ENCODE results near the gene RAI1.

Gene RAI1

DNA sequence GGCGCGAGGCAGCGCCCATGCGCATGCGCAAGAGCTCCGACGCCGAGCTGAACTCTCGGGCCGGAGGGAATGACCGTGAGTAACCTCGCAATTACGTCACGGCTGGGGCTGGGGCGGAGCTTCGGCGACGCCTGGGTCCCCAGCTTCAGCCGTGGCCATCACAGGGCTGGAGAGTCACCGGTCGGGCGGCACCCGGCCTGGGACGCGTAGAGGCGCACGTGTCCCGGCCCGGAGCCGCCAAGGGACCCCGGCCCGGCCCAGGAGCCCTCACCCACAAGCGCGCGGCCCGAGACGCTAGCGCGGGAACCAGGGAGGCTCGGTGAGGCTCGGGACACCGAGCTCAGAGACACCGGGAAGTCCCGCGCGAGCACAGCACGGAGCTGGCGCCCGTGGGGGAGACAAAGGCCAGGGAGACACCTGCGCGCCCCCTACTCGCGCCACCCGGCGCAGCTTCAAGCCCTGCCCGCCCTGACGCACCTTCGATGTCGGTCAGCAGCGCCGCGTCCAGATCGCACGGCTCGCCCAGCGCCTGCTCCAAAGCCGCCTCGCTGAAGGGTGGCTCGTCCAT lies 155.1 kb downstream of the RAI1 start:
- H3K4me3 ChIP-seq (ENCODE audit: insufficient read depth in 1 of 2, low read depth in 1 of 2, low read length in 2 of 2) = peak overlapping the region; percentile 84 to 86
- peak overlapping the region; percentile 79 for H3K4me2 ChIP-seq (ENCODE audit: low read length, poor library complexity, severe bottlenecking)
- peaks cover 43% of the 10 kb centered on the region for H3K4me1 ChIP-seq (ENCODE audit: control insufficient read depth, insufficient read depth, low read depth, low read length)
- H2BK120ac ChIP-seq (ENCODE audit: low read depth, low read length) = peak overlapping the region; percentile 89
- peak overlapping the region; percentile 33 to 69 for H2BK12ac ChIP-seq (ENCODE audit: low read length in 2 of 2)
- H3K36me3 ChIP-seq (ENCODE audit: control insufficient read depth in 1 of 2, insufficient read depth in 2 of 2, low read depth in 1 of 2, low read length in 2 of 2) = peaks cover 4 to 6% of the 10 kb centered on the region in 2 experiments
- H3K23ac ChIP-seq (ENCODE audit: low read length in 2 of 2) = peak overlapping the region in 1 of 2 experiments; percentile 42
- no peaks in the 10 kb centered on the region for H3K9me3 ChIP-seq (ENCODE audit: control insufficient read depth, low read length)
- no peak overlapping the region for H2AFZ ChIP-seq (ENCODE audit: low read depth, low read length)
- peak overlapping the region; percentile 98 for H4K8ac ChIP-seq (ENCODE audit: low read length)
- H2BK15ac ChIP-seq (ENCODE audit: low read depth, poor library complexity, severe bottlenecking) = peak overlapping the region; percentile 99
- peaks cover 15% of the 10 kb centered on the region for H3K79me1 ChIP-seq (replicated peaks; ENCODE audit: low read length, poor library complexity, severe bottlenecking)
- H3K14ac ChIP-seq (ENCODE audit: low read length in 2 of 2) = peak overlapping the region; percentile 88 to 97
- peak; percentile 95 for DNase-seq
- peak overlapping the region; percentile 98 for H3K18ac ChIP-seq (ENCODE audit: low read depth in 1 of 2, low read length in 2 of 2)
- peak overlapping the region; percentile 80 for H2BK5ac ChIP-seq (ENCODE audit: low read depth, low read length, poor library complexity, severe bottlenecking)
- peak overlapping the region; percentile 86 to 99 for H3K4ac ChIP-seq (ENCODE audit: low read depth in 1 of 2, low read length in 2 of 2)
- H2AK5ac ChIP-seq (ENCODE audit: low read length, severe bottlenecking) = no peak overlapping the region
- H3K27me3 ChIP-seq (ENCODE audit: control insufficient read depth in 1 of 2, insufficient read depth in 1 of 2, low read length in 2 of 2) = no peaks in the 10 kb centered on the region
- no peak overlapping the region for H3K27ac ChIP-seq (ENCODE audit: low read length, poor library complexity, severe bottlenecking)
- H3K9ac ChIP-seq (ENCODE audit: low read length) = peak overlapping the region; percentile 97
- under 1% methylated on average over 58 of the region's 69 CpGs for WGBS
- H4K91ac ChIP-seq (ENCODE audit: low read length) = peak overlapping the region; percentile 98

- peak within 1 kb of the TSS; percentile 97 for H3K9ac ChIP-seq (ENCODE audit: low read length)
- H3K9me3 ChIP-seq (ENCODE audit: control insufficient read depth, low read length) = no peaks in the 10 kb centered on the region
- H2AFZ ChIP-seq (ENCODE audit: low read depth, low read length) = no peak within 1 kb of the TSS
- H2BK120ac ChIP-seq (ENCODE audit: low read depth, low read length) = peak within 1 kb of the TSS; percentile 91
- peak within 1 kb of the TSS; percentile 88 to 97 for H3K14ac ChIP-seq (ENCODE audit: low read length in 2 of 2)
- H3K79me1 ChIP-seq (replicated peaks; ENCODE audit: low read length, poor library complexity, severe bottlenecking) = peaks cover 10% of the 10 kb centered on the region
- DNase-seq = peak; percentile 79
- no peaks in the 10 kb centered on the region for H3K27me3 ChIP-seq (ENCODE audit: control insufficient read depth in 1 of 2, insufficient read depth in 1 of 2, low read length in 2 of 2)
- H2BK15ac ChIP-seq (ENCODE audit: low read depth, poor library complexity, severe bottlenecking) = peak within 1 kb of the TSS; percentile 99
- 2% methylated on average over 41 of the region's 52 CpGs for WGBS
- peak within 1 kb of the TSS; percentile 79 for H3K4me2 ChIP-seq (ENCODE audit: low read length, poor library complexity, severe bottlenecking)
- peak within 1 kb of the TSS; percentile 22 for H3K27ac ChIP-seq (ENCODE audit: low read length, poor library complexity, severe bottlenecking)
- H3K4ac ChIP-seq (ENCODE audit: low read depth in 1 of 2, low read length in 2 of 2) = peak within 1 kb of the TSS; percentile 97 to 99
- peak within 1 kb of the TSS in 1 of 2 experiments; percentile 92 for H3K23ac ChIP-seq (ENCODE audit: low read length in 2 of 2)
- H4K91ac ChIP-seq (ENCODE audit: low read length) = peak within 1 kb of the TSS; percentile 98
- peak within 1 kb of the TSS; percentile 84 to 86 for H3K4me3 ChIP-seq (ENCODE audit: insufficient read depth in 1 of 2, low read depth in 1 of 2, low read length in 2 of 2)
- peaks cover under 1 to 4% of the 10 kb centered on the region in 2 experiments for H3K36me3 ChIP-seq (ENCODE audit: control insufficient read depth in 1 of 2, insufficient read depth in 2 of 2, low read depth in 1 of 2, low read length in 2 of 2)
- H2BK5ac ChIP-seq (ENCODE audit: low read depth, low read length, poor library complexity, severe bottlenecking) = peak within 1 kb of the TSS; percentile 80
- peaks cover 46% of the 10 kb centered on the region for H3K4me1 ChIP-seq (ENCODE audit: control insufficient read depth, insufficient read depth, low read depth, low read length)
- H2BK12ac ChIP-seq (ENCODE audit: low read length in 2 of 2) = peak within 1 kb of the TSS; percentile 80 to 97
- peak within 1 kb of the TSS; percentile 98 for H3K18ac ChIP-seq (ENCODE audit: low read depth in 1 of 2, low read length in 2 of 2)
- peak within 1 kb of the TSS; percentile 98 for H4K8ac ChIP-seq (ENCODE audit: low read length)
- peak within 1 kb of the TSS; percentile 83 for H2AK5ac ChIP-seq (ENCODE audit: low read length, severe bottlenecking)
These were observed 155.6 kb downstream of the RAI1 start, which contains the start of gene SREBF1 for GRCh38 chr17:17836818-17837379. Gene SREBF1 (minus strand): TSS chr17:17836986. CDS start chr17:17836817, 169 bp downstream.

- H2BK12ac ChIP-seq (ENCODE audit: low read length in 2 of 2) = peak overlapping the region; percentile 70 to 97
- H3K79me1 ChIP-seq (replicated peaks; ENCODE audit: low read length, poor library complexity, severe bottlenecking) = peaks cover 5% of the 10 kb centered on the region
- peak overlapping the region; percentile 98 for H2BK15ac ChIP-seq (ENCODE audit: low read depth, poor library complexity, severe bottlenecking)
- H3K4me3 ChIP-seq (ENCODE audit: insufficient read depth in 1 of 2, low read depth in 1 of 2, low read length in 2 of 2) = peak overlapping the region in 1 of 2 experiments; percentile 84
- H3K27me3 ChIP-seq (ENCODE audit: control insufficient read depth in 1 of 2, insufficient read depth in 1 of 2, low read length in 2 of 2) = no peaks in the 10 kb centered on the region
- peak overlapping the region; percentile 79 for H3K4me2 ChIP-seq (ENCODE audit: low read length, poor library complexity, severe bottlenecking)
- H2BK5ac ChIP-seq (ENCODE audit: low read depth, low read length, poor library complexity, severe bottlenecking) = no peak overlapping the region
- H3K9me3 ChIP-seq (ENCODE audit: control insufficient read depth, low read length) = no peaks in the 10 kb centered on the region
- H3K18ac ChIP-seq (ENCODE audit: low read depth in 1 of 2, low read length in 2 of 2) = peak overlapping the region; percentile 93 to 95
- H3K4ac ChIP-seq (ENCODE audit: low read depth in 1 of 2, low read length in 2 of 2) = peak overlapping the region; percentile 93 to 97
- peak overlapping the region; percentile 22 for H3K27ac ChIP-seq (ENCODE audit: low read length, poor library complexity, severe bottlenecking)
- peak; percentile 97 for DNase-seq
- no peak overlapping the region for H2AFZ ChIP-seq (ENCODE audit: low read depth, low read length)
- H4K91ac ChIP-seq (ENCODE audit: low read length) = peak overlapping the region; percentile 98
- H2AK5ac ChIP-seq (ENCODE audit: low read length, severe bottlenecking) = peak overlapping the region; percentile 83
- H3K14ac ChIP-seq (ENCODE audit: low read length in 2 of 2) = peak overlapping the region in 1 of 2 experiments; percentile 49
- H3K9ac ChIP-seq (ENCODE audit: low read length) = peak overlapping the region; percentile 97
- H3K4me1 ChIP-seq (ENCODE audit: control insufficient read depth, insufficient read depth, low read depth, low read length) = peaks cover 46% of the 10 kb centered on the region
- H3K23ac ChIP-seq (ENCODE audit: low read length in 2 of 2) = peak overlapping the region in 1 of 2 experiments; percentile 54
- H4K8ac ChIP-seq (ENCODE audit: low read length) = peak overlapping the region; percentile 95
- peak overlapping the region; percentile 91 for H2BK120ac ChIP-seq (ENCODE audit: low read depth, low read length)
- no peaks in the 10 kb centered on the region for H3K36me3 ChIP-seq (ENCODE audit: control insufficient read depth in 1 of 2, insufficient read depth in 2 of 2, low read depth in 1 of 2, low read length in 2 of 2)
- WGBS = 33% methylated on average over 3 of the region's 3 CpGs
These were observed 156.1 kb downstream of the RAI1 start for GRCh38 chr17:17837380-17837821.
